Measurements from ENCODE around the gene TANGO6.

- TF ChIP-seq CTCF (optimal IDR thresholded peaks at IDR 0.05 in 1 of 3, IDR thresholded peaks at IDR 0.05 in 1 of 3, conservative IDR thresholded peaks at IDR 0.05 in 1 of 3; ENCODE audit: extremely low read depth in 1 of 3, insufficient read depth in 2 of 3, low read length in 3 of 3) (no peak), EZH2 (IDR thresholded peaks at IDR 0.05; ENCODE audit: low read length) (no peak)
Observed at GRCh38 chr16:68984467-68984866, 141.1 kb downstream of the TANGO6 start.

Data from keratinocyte (primary cell).